RPMI7951 (cell line): Measurements from ENCODE around the gene EVI5. TPM values are rescaled to one million over a fixed set of nuclear protein-coding genes. Genes with fewer than 3 reads are reported as not detected.
"Not testable (repeated sequence)": the region's sequence is repeated elsewhere in the genome, so short reads cannot be mapped to it uniquely, and the experiment has no call there.

Source experiments
- DNase-seq: peaks from one replicate; pipeline ENCODE4 v3.0.0-alpha.2; 2012; ENCODE audit warnings: low read depth
- total RNA-seq: library from RNA; depleted of rRNA; stranded (reverse); fragments of >200 nt; shearing (Covaris generic); gene quantifications from 2 replicates; pipeline ENCODE4 v1.2.3, GENCODE V29; 2014

The EVI5 gene
- total RNA-seq, 1 experiment from 2014 or later = 11.8 TPM

- no peak for DNase-seq
These were observed 7.5 kb upstream of the EVI5 start for GRCh38 chr1:92792340-92792782.

- DNase-seq = no peak
These were observed 6.7 kb upstream of the EVI5 start for GRCh38 chr1:92791487-92792066.

GRCh38 chr1:92790867-92791266 is 6.0 kb upstream of the EVI5 start:
- DNase-seq = no peak

DNA sequence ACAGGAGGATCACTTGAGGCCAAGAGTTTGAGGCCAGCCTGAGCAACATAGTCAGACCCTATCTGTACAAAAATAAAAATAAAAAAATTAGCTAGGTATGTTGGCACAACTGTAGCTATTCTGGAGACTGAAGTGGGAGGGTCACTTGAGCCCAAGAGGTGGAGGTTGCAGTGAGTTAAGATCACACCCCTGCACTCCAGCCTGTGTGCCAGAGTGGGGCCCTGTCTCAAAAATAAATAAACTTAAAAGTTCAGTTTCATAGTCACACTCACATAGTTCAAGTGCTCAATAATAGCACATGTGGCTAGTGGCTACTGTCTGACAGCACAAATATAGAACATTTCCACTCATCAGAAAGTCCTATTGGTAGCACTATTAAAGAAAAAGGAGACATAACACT is 5.2 kb upstream of the EVI5 start:
- no peak for DNase-seq

- DNase-seq = no peak
These were observed 1.4 kb upstream of the EVI5 start for GRCh38 chr1:92786111-92786901.

GRCh38 chr1:92784021-92784638 is 778 bp downstream of the EVI5 start:
- peak; percentile 77 for DNase-seq

GRCh38 chr1:92783550-92783949 is 1.4 kb downstream of the EVI5 start:
- peak; percentile 55 for DNase-seq

GRCh38 chr1:92778376-92778775 is 6.5 kb downstream of the EVI5 start:
- no peak for DNase-seq

- DNase-seq = no peak
These were observed 10.5 kb downstream of the EVI5 start for GRCh38 chr1:92774407-92774806.

DNA sequence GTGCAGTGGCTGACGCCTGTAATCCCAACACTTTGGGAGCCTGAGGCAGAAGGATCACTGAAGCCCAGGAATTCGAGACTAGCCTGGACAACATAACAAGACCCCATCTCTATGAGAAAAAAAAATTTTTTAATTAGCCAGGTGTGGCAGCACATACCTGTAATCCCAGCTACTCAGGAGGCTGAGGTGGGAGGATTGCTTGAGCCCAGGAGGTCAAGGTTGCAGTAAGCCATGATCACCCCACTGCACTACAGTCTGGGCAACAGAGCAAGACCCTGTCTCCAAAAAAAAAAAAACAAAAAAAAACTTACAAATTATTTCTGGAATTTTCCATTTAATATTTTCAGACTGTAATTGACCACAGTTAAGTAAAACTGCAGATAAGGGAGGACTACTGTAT is 11.2 kb downstream of the EVI5 start:
- DNase-seq = not testable (repeated sequence)

- DNase-seq = no peak
These were observed 15.1 kb downstream of the EVI5 start for GRCh38 chr1:92769856-92770255.

DNA sequence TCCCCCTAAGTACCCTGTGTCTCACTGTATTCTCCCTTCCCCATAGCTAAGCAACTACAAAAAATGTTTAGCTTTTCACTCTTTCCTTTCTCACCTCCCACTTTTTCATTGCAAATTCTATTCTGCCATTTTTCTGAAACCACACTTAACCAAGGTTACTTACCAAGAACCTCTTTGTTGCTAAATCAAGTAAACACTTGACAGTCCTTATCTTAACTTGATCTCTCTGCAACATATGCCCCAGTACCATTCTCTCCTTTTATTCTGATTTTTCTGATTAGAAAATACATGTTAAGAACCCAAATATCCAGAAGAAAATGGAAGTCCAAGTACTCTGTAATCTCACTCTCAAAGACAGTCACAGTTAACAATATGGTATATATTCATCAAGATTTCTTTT is 16.0 kb downstream of the EVI5 start:
- no peak for DNase-seq

DNA sequence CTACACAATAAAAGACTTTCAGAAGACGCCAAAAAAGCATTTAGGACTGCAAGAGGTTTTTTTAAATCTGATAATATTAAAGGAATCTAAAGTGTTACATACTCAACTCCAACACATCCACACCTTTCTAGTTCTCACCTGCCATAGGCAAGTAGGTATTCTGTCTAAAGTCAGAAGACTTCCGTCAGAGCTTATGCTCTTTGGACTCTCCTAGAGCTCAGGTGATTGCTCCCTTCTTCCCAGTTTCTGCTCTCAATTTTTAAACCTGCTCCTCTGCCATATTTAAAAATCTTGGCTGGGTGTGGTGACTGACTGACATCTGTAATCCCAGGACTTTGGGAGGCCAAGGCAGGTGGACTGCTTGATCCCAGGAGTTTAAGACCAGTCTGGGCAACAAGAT is 16.6 kb downstream of the EVI5 start:
- DNase-seq = no peak

- DNase-seq = no peak
These were observed 20.8 kb downstream of the EVI5 start for GRCh38 chr1:92764116-92764515.

DNA sequence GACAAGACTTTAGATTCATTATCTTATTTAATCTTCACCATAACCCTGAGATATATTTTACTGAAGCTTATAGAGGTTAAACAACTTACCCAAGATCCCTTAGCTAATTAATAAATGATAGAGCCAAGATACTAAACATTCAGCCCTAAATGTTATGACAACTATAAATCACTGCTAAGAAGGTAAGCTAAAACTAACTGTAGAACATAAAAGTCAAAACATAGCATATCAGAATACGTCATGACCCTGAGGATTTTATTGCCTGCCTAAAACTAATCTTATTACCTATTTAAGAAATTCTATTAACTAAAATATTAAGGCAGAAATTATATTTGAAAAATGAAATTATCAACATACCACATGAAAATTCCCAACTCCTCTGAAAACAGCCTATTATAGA is 22.6 kb downstream of the EVI5 start:
- DNase-seq = no peak

GRCh38 chr1:92759361-92759760 is 25.5 kb downstream of the EVI5 start:
- DNase-seq = no peak

- no peak for DNase-seq
These were observed 28.4 kb downstream of the EVI5 start for GRCh38 chr1:92756537-92756936.

- no peak for DNase-seq
These were observed 29.1 kb downstream of the EVI5 start for GRCh38 chr1:92755541-92756461.

DNA sequence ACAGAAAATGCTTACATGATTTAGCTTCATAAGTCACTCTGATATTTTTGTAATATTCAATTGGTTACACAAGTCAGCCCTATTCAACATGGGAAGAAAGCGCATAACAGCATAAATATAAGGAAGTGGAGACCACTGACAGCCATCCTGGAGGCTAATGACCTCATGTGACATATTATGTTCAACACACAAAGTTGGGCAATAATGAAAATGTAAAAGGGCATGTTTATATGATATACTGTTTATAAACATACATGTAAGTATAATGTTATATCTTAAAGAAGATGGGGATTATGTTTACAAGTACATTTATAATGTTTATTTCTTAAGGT is 30.2 kb downstream of the EVI5 start:
- no peak for DNase-seq

GRCh38 chr1:92754000-92754718 is 30.7 kb downstream of the EVI5 start:
- peak; percentile 78 for DNase-seq

GRCh38 chr1:92752719-92753118 is 32.2 kb downstream of the EVI5 start:
- DNase-seq = peak; percentile 47
